ENCODE results near the gene SRGAP1.

The SRGAP1 gene

DNA sequence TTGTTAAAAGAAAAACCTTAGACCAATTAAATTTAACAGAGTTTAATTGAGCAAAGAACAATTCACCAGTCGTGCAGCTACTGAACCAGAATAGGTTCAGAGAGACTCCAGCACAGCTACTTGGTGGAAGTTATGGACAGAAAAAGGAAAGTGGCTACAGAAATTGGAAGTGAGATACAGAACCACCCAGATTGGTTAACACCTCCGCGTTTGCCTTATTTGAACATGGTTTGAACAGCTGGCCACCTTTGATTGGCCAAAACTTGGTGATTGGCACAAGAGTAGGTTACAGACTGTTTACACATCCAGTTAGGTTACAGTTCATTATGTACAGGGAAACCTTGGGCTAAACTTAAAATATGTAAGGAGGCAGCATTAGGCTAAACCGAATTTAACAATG lies 54.9 kb downstream of the SRGAP1 start:
- H3K4me1 ChIP-seq = peaks cover 9% of the 10 kb centered on the region
- H4K20me1 ChIP-seq = no peaks in the 10 kb centered on the region
- H3K9ac ChIP-seq = no peak overlapping the region
- H3K36me3 ChIP-seq = no peaks in the 10 kb centered on the region
- no peak for TF ChIP-seq Cebpa-rat (IDR thresholded peaks at IDR 0.05)
- no peaks in the 10 kb centered on the region for H3K27me3 ChIP-seq
- no peaks in the 10 kb centered on the region for H3K9me3 ChIP-seq
- no peak overlapping the region for H3K4me3 ChIP-seq
- H3K4me2 ChIP-seq = no peak overlapping the region
- H3K27ac ChIP-seq = no peak overlapping the region

GRCh38 chr12:63900922-63901793 lies 56.7 kb downstream of the SRGAP1 start:
- no peaks in the 10 kb centered on the region for H4K20me1 ChIP-seq
- H3K4me2 ChIP-seq = no peak overlapping the region
- H3K27ac ChIP-seq = no peak overlapping the region
- H3K9me3 ChIP-seq = no peaks in the 10 kb centered on the region
- H3K27me3 ChIP-seq = no peaks in the 10 kb centered on the region
- no peak for TF ChIP-seq Cebpa-rat (IDR thresholded peaks at IDR 0.05)
- peaks cover 9% of the 10 kb centered on the region for H3K4me1 ChIP-seq
- no peak overlapping the region for H3K9ac ChIP-seq
- no peak overlapping the region for H3K4me3 ChIP-seq
- H3K36me3 ChIP-seq = no peaks in the 10 kb centered on the region

GRCh38 chr12:63904653-63905052 lies 60.2 kb downstream of the SRGAP1 start:
- no peak overlapping the region for H3K4me2 ChIP-seq
- no peak overlapping the region for H3K27ac ChIP-seq

DNA sequence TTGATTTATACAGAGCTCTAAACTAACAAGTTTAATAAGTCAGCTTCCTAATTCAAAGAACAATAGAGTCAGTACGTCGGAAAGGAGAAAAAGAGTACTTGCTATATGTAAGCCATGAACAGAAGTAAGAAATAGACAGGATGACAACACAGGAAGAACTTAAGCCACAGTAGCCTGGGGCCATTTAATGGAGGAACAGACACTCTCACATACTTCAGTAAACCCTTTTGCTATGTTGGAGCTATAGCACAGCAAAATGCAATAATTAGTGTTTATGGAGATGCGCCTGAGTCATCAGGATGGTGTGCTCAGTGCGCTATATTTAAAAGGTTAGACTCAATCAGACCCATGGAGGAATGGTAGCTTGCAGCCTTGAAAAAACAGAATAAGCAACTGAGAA lies 61.0 kb downstream of the SRGAP1 start:
- H3K4me1 ChIP-seq = no peaks in the 10 kb centered on the region
- TF ChIP-seq Cebpa-rat (IDR thresholded peaks at IDR 0.05) = no peak
- no peaks in the 10 kb centered on the region for H3K27me3 ChIP-seq
- no peaks in the 10 kb centered on the region for H4K20me1 ChIP-seq
- no peak overlapping the region for H3K27ac ChIP-seq
- H3K9me3 ChIP-seq = peaks cover 10% of the 10 kb centered on the region
- H3K4me2 ChIP-seq = no peak overlapping the region
- H3K4me3 ChIP-seq = no peak overlapping the region
- no peaks in the 10 kb centered on the region for H3K36me3 ChIP-seq
- H3K9ac ChIP-seq = no peak overlapping the region

More at GRCh38 chr12:63904653-63905052, 60.2 kb downstream of the SRGAP1 start:
- peaks cover 10% of the 10 kb centered on the region for H3K9me3 ChIP-seq
- H3K36me3 ChIP-seq = no peaks in the 10 kb centered on the region
- H4K20me1 ChIP-seq = no peaks in the 10 kb centered on the region
- no peak overlapping the region for H3K4me3 ChIP-seq
- no peaks in the 10 kb centered on the region for H3K4me1 ChIP-seq
- no peaks in the 10 kb centered on the region for H3K27me3 ChIP-seq
- TF ChIP-seq Cebpa-rat (IDR thresholded peaks at IDR 0.05) = no peak
- H3K9ac ChIP-seq = no peak overlapping the region

DNA sequence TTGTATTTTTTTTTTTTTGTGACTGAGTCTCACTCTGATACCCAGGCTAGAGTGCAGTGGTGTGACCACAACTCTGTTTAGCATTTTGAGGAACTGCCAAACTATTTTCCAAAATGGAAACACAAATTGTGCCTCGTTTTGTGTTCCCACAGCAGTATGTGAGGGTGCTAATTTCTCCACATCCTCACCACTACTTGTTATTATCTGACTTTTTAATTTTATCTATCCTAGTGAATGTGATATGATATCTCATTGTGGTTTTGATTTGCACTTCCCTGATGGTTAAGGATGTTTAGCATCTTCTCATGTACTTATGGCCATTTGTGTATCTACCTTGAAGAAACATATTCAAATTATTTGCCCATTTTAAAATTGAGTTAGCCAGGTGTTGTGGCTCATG lies 62.4 kb downstream of the SRGAP1 start:
- no peaks in the 10 kb centered on the region for H3K36me3 ChIP-seq
- no peaks in the 10 kb centered on the region for H3K4me1 ChIP-seq
- no peaks in the 10 kb centered on the region for H3K27me3 ChIP-seq
- no peak overlapping the region for H3K27ac ChIP-seq
- no peak overlapping the region for H3K9ac ChIP-seq
- H3K4me2 ChIP-seq = no peak overlapping the region
- no peak overlapping the region for H3K4me3 ChIP-seq
- peaks cover 10% of the 10 kb centered on the region for H3K9me3 ChIP-seq
- no peaks in the 10 kb centered on the region for H4K20me1 ChIP-seq
- no peak for TF ChIP-seq Cebpa-rat (IDR thresholded peaks at IDR 0.05)

DNA sequence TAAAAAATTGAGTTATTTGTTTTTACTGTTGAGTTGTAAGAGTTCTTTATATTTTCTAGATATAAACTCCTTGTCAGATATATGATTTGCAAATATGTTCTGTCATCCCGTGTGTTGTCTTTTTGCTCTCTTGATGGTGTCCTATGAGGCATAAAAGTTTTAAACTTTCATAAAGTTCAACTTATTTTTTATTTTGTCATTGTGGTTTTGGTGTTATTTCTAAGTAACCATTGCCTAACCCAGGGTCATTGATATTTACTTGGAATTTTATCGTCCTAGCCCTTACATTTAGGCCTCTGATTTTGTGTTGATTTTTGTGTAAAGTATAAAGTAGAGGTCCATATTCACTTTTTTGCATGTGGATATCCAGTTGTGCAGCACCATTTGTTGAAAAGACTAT lies 63.1 kb downstream of the SRGAP1 start:
- Histone ChIP-seq H3K4me3 (no peak overlapping the region), H4K20me1 (no peaks in the 10 kb centered on the region), H3K4me1 (no peaks in the 10 kb centered on the region), H3K27ac (no peak overlapping the region), H3K36me3 (no peaks in the 10 kb centered on the region), H3K9ac (no peak overlapping the region), H3K4me2 (no peak overlapping the region), H3K27me3 (no peaks in the 10 kb centered on the region), H3K9me3 (peaks cover 10% of the 10 kb centered on the region)
- no peak for TF ChIP-seq Cebpa-rat (IDR thresholded peaks at IDR 0.05)

GRCh38 chr12:63909746-63910145 lies 65.2 kb downstream of the SRGAP1 start:
- H3K9me3 ChIP-seq = peaks cover 10% of the 10 kb centered on the region
- no peaks in the 10 kb centered on the region for H4K20me1 ChIP-seq
- H3K4me3 ChIP-seq = no peak overlapping the region
- no peaks in the 10 kb centered on the region for H3K4me1 ChIP-seq
- no peak for TF ChIP-seq Cebpa-rat (IDR thresholded peaks at IDR 0.05)
- no peak overlapping the region for H3K9ac ChIP-seq
- no peaks in the 10 kb centered on the region for H3K27me3 ChIP-seq
- no peaks in the 10 kb centered on the region for H3K36me3 ChIP-seq
- H3K4me2 ChIP-seq = no peak overlapping the region
- no peak overlapping the region for H3K27ac ChIP-seq

GRCh38 chr12:63911341-63911740 lies 66.8 kb downstream of the SRGAP1 start:
- Histone ChIP-seq H3K4me1 (peaks cover 6% of the 10 kb centered on the region), H3K9ac (no peak overlapping the region), H3K36me3 (no peaks in the 10 kb centered on the region), H3K4me3 (no peak overlapping the region), H3K4me2 (no peak overlapping the region), H3K27ac (no peak overlapping the region), H4K20me1 (no peaks in the 10 kb centered on the region), H3K27me3 (no peaks in the 10 kb centered on the region), H3K9me3 (peaks cover 10% of the 10 kb centered on the region)
- no peak for TF ChIP-seq Cebpa-rat (IDR thresholded peaks at IDR 0.05)

DNA sequence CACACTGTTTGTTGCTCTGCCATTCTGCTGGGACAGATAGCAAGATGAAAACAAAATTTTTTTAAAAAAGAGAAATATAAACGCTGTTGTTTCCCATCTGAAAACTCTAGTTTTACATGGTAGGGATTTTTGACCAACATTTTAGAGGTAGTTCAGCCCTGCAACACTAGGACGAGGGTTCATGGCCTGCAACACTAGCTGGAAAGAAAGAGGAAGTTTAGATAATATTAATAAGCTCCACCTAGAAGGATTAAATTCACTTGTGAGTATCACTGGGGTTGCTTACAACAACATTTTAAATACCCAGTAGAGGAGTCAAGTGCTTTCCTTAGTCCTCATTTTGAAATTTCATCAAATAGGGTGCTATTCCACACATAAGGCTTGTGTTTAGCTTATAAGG lies 68.2 kb downstream of the SRGAP1 start:
- no peak for TF ChIP-seq Cebpa-rat (IDR thresholded peaks at IDR 0.05)
- Histone ChIP-seq H3K4me1 (peaks cover 19% of the 10 kb centered on the region), H3K27ac (no peak overlapping the region), H3K36me3 (no peaks in the 10 kb centered on the region), H3K4me2 (no peak overlapping the region), H3K9me3 (no peaks in the 10 kb centered on the region), H3K27me3 (no peaks in the 10 kb centered on the region), H4K20me1 (no peaks in the 10 kb centered on the region), H3K9ac (no peak overlapping the region), H3K4me3 (no peak overlapping the region)

DNA sequence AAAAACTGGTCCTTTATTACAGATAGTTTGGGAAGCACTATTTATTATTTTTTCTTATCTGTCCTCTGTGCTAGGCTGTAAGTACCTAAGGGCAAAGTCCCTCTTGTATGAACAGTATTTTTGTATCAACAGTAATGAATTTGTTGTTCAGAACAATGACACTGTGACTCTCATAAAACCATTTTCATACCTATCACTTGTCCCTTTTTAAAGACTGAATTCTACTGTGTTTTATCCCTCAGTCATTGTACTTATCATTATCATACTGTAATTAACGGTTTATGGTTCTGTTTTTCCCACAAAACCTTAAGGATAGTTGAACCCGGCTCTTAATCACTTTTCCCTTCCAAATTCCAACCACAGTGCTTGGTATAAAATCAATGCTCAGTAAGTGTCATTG lies 69.4 kb downstream of the SRGAP1 start:
- Histone ChIP-seq H3K4me2 (no peak overlapping the region), H3K9ac (no peak overlapping the region), H3K36me3 (no peaks in the 10 kb centered on the region), H3K9me3 (no peaks in the 10 kb centered on the region), H3K4me3 (no peak overlapping the region), H3K27ac (no peak overlapping the region), H3K27me3 (no peaks in the 10 kb centered on the region), H4K20me1 (no peaks in the 10 kb centered on the region), H3K4me1 (peaks cover 32% of the 10 kb centered on the region)
- no peak for TF ChIP-seq Cebpa-rat (IDR thresholded peaks at IDR 0.05)

Measured in BLaER1 (cell line).